IPS-15b (cell line): Measurements from ENCODE around the gene MAML3.

Experiments
- H3K27me3 ChIP-seq: one replicate; pipeline ENCODE4 v1.6.1; 2013; ENCODE audit warnings: low read length; ENCODE audit not compliant: control insufficient read depth, insufficient read depth
- H3K36me3 ChIP-seq: one replicate; pipeline ENCODE4 v1.6.1; 2013; ENCODE audit warnings: low read length; ENCODE audit not compliant: control insufficient read depth, insufficient read depth
- H3K4me1 ChIP-seq: one replicate; pipeline ENCODE4 v1.6.1; 2013; ENCODE audit warnings: mild to moderate bottlenecking, low read length; ENCODE audit not compliant: control insufficient read depth, insufficient read depth
- H3K4me3 ChIP-seq: one replicate; pipeline ENCODE4 v1.5.1; 2013; ENCODE audit warnings: low read depth, low read length
- H3K9ac ChIP-seq: one replicate; pipeline ENCODE4 v1.6.1; 2013; ENCODE audit warnings: low read depth, mild to moderate bottlenecking, low read length
- H3K9me3 ChIP-seq: one replicate; pipeline ENCODE4 v1.6.1; 2013; ENCODE audit warnings: mild to moderate bottlenecking, low read length; ENCODE audit not compliant: control insufficient read depth, insufficient read depth

Gene MAML3

GRCh38 chr4:139670775-139671174 lies 483.2 kb downstream of the MAML3 start:
- Histone ChIP-seq H3K9me3 (no peaks in the 10 kb centered on the region), H3K4me3 (no peak overlapping the region), H3K27me3 (no peaks in the 10 kb centered on the region), H3K4me1 (peaks cover 9% of the 10 kb centered on the region), H3K9ac (no peak overlapping the region), H3K36me3 (no peaks in the 10 kb centered on the region)

- H3K4me1 ChIP-seq = peaks cover 11% of the 10 kb centered on the region
- no peaks in the 10 kb centered on the region for H3K36me3 ChIP-seq
- H3K4me3 ChIP-seq = no peak overlapping the region
- no peak overlapping the region for H3K9ac ChIP-seq
- no peaks in the 10 kb centered on the region for H3K9me3 ChIP-seq
- H3K27me3 ChIP-seq = no peaks in the 10 kb centered on the region
Observed at GRCh38 chr4:139669890-139670289, 484.1 kb downstream of the MAML3 start.

GRCh38 chr4:139669335-139669734 lies 484.6 kb downstream of the MAML3 start:
- Histone ChIP-seq H3K27me3 (no peaks in the 10 kb centered on the region), H3K4me1 (peaks cover 11% of the 10 kb centered on the region), H3K9ac (no peak overlapping the region), H3K36me3 (no peaks in the 10 kb centered on the region), H3K4me3 (no peak overlapping the region), H3K9me3 (no peaks in the 10 kb centered on the region)

GRCh38 chr4:139668658-139669201 lies 485.3 kb downstream of the MAML3 start:
- no peaks in the 10 kb centered on the region for H3K36me3 ChIP-seq
- no peak overlapping the region for H3K9ac ChIP-seq
- peaks cover 11% of the 10 kb centered on the region for H3K4me1 ChIP-seq
- H3K4me3 ChIP-seq = no peak overlapping the region
- H3K9me3 ChIP-seq = no peaks in the 10 kb centered on the region
- no peaks in the 10 kb centered on the region for H3K27me3 ChIP-seq

GRCh38 chr4:139668036-139668435 lies 485.9 kb downstream of the MAML3 start:
- Histone ChIP-seq H3K27me3 (no peaks in the 10 kb centered on the region), H3K36me3 (no peaks in the 10 kb centered on the region), H3K4me1 (peaks cover 11% of the 10 kb centered on the region), H3K4me3 (no peak overlapping the region), H3K9me3 (no peaks in the 10 kb centered on the region), H3K9ac (no peak overlapping the region)
